SJSA1 (cell line): ENCODE measurements around the gene ERVFRD-1. TPM values are rescaled to one million over a fixed set of nuclear protein-coding genes. Genes with fewer than 3 reads are reported as not detected.
A peak's percentile ranks its signal among the peaks of the same experiment; 100 is the strongest.
"Not testable (repeated sequence)": the region's sequence is repeated elsewhere in the genome, so short reads cannot be mapped to it uniquely, and the experiment has no call there.

ENCODE experiments used
- DNase-seq, 2 experiments: peaks; one replicate each; pipeline ENCODE4 v3.0.0-alpha.2; 2015 to 2020; ENCODE audit warnings: low spot score in 2 of 2, low read depth in 1 of 2
- H3K27ac ChIP-seq: fragments of 250-450 bp; sonication (Bioruptor Pico); 2 replicates; pipeline ENCODE4 v1.5.1; 2020; ENCODE audit warnings: mild to moderate bottlenecking, moderate library complexity
- H3K27me3 ChIP-seq: fragments of 250-450 bp; sonication (Bioruptor Pico); replicated peaks from 2 replicates; pipeline ENCODE4 v1.5.1; 2020; ENCODE audit warnings: mild to moderate bottlenecking, moderate library complexity
- H3K36me3 ChIP-seq: fragments of 250-450 bp; sonication (Bioruptor Pico); 2 replicates; pipeline ENCODE4 v1.5.1; 2020; ENCODE audit warnings: mild to moderate bottlenecking
- H3K4me1 ChIP-seq: fragments of 250-450 bp; sonication (Bioruptor Pico); replicated peaks from 2 replicates; pipeline ENCODE4 v1.6.1; 2021; ENCODE audit warnings: mild to moderate bottlenecking
- H3K4me3 ChIP-seq: fragments of 250-450 bp; sonication (Bioruptor Pico); 2 replicates; pipeline ENCODE4 v1.5.1; 2020; ENCODE audit warnings: mild to moderate bottlenecking
- H3K9me3 ChIP-seq: fragments of 250-450 bp; sonication (Bioruptor Pico); replicated peaks from 2 replicates; pipeline ENCODE4 v1.5.1; 2020; ENCODE audit warnings: mild to moderate bottlenecking
- total RNA-seq: library from RNA; depleted of rRNA; stranded (reverse); fragments of >200 nt; shearing (Covaris generic); gene quantifications from 2 replicates; pipeline ENCODE4 v1.2.3, GENCODE V29; 2014

ERVFRD-1 gene
- total RNA-seq, 1 experiment from 2014 or later: not detected

GRCh38 chr6:11115808-11116536, 4.4 kb upstream of the ERVFRD-1 start:
- peak in 1 of 2 experiments; percentile 31 for DNase-seq
- not testable (repeated sequence) for H3K27ac ChIP-seq, H3K27me3 ChIP-seq, H3K36me3 ChIP-seq, H3K9me3 ChIP-seq, H3K4me3 ChIP-seq
- H3K4me1 ChIP-seq: peaks cover 10% of the 10 kb centered on the region

DNA sequence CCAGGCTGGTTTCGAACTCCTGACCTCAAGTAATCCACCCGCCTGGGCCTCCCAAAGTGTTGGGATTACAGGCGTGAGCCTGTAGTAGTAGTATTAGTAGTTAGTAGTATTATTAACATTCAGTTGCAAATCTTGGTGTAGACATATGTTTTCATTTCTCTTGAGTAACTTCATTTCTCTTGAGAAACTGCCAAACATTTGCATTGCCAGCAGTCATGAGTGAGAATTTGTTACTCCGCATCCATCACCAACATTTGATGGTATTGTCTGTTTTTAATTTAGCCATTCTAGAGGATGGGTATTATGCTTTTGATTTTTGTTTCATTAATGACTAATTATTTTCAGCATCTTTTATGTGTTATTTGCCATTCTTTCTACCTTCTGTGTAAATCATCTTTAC, 1.5 kb upstream of the ERVFRD-1 start:
- Histone ChIP-seq H3K27ac (no peak overlapping the region), H3K4me1 (no peaks in the 10 kb centered on the region), H3K4me3 (no peak overlapping the region), H3K36me3 (peaks cover under 1% of the 10 kb centered on the region; the same call in 1 of the 2 replicates), H3K27me3 (no peaks in the 10 kb centered on the region), H3K9me3 (no peaks in the 10 kb centered on the region; the same call in 1 of the 2 replicates)
- no peak for DNase-seq

- Histone ChIP-seq H3K27me3 (no peaks in the 10 kb centered on the region), H3K36me3 (peaks cover 6% of the 10 kb centered on the region; the same call in 1 of the 2 replicates), H3K27ac (no peak overlapping the region), H3K9me3 (no peaks in the 10 kb centered on the region; the same call in 1 of the 2 replicates), H3K4me1 (no peaks in the 10 kb centered on the region), H3K4me3 (no peak overlapping the region)
- no peak for DNase-seq
Measured at GRCh38 chr6:11111769-11112437, 378 bp upstream of the ERVFRD-1 start.

DNA sequence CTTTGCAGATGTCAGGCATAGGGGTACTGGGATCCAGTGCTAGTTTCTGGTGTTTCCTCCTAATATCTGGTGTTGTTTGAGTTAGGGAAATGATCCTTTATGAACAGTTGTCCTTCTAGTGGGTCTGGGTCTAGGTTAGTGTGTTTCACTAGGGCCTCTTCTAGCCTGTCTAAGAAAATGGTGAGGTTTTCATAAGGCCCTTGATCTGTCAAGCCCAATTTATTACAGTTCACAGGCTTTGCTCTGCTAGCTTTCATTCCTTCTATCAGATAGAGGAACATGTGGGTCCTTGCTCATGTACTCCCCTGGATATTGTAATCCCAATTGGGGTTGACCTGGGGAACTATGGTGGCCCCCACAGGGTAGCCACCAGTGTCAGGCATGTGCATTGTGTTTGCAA, 2.8 kb downstream of the ERVFRD-1 start:
- H3K36me3 ChIP-seq: peaks cover 16% of the 10 kb centered on the region
- H3K9me3 ChIP-seq: no peaks in the 10 kb centered on the region; the same call in 1 of the 2 replicates
- DNase-seq: no peak
- no peaks in the 10 kb centered on the region for H3K4me1 ChIP-seq
- no peak overlapping the region for H3K27ac ChIP-seq
- no peaks in the 10 kb centered on the region for H3K27me3 ChIP-seq
- no peak overlapping the region for H3K4me3 ChIP-seq

GRCh38 chr6:11103065-11103464, 8.5 kb downstream of the ERVFRD-1 start:
- Histone ChIP-seq H3K27me3 (no peaks in the 10 kb centered on the region), H3K27ac (no peak overlapping the region), H3K4me1 (no peaks in the 10 kb centered on the region), H3K9me3 (peaks cover 5% of the 10 kb centered on the region; the same call in 1 of the 2 replicates), H3K36me3 (peaks cover 40% of the 10 kb centered on the region), H3K4me3 (no peak overlapping the region)
- DNase-seq: no peak

- Histone ChIP-seq H3K9me3 (0 out of 2 replicates have a peak, but pooled peaks cover 5% of the 10 kb centered on the region), H3K4me3 (no peak overlapping the region), H3K27ac (no peak overlapping the region), H3K27me3 (no peaks in the 10 kb centered on the region), H3K4me1 (no peaks in the 10 kb centered on the region), H3K36me3 (peaks cover 33% of the 10 kb centered on the region)
- no peak for DNase-seq
Measured at GRCh38 chr6:11101417-11101816, 10.1 kb downstream of the ERVFRD-1 start.

- no peak for DNase-seq
- 0 out of 2 replicates have a peak, but pooled peaks cover 5% of the 10 kb centered on the region for H3K9me3 ChIP-seq
- peaks cover 32% of the 10 kb centered on the region for H3K36me3 ChIP-seq
Measured at GRCh38 chr6:11098004-11098403, 13.5 kb downstream of the ERVFRD-1 start.

GRCh38 chr6:11097476-11097875, 14.0 kb downstream of the ERVFRD-1 start:
- DNase-seq: no peak
- Histone ChIP-seq H3K27ac (no peak overlapping the region), H3K36me3 (peaks cover 32% of the 10 kb centered on the region), H3K27me3 (no peaks in the 10 kb centered on the region), H3K9me3 (0 out of 2 replicates have a peak, but pooled peaks cover 5% of the 10 kb centered on the region), H3K4me3 (no peak overlapping the region), H3K4me1 (peaks cover 21% of the 10 kb centered on the region)

More at GRCh38 chr6:11098004-11098403, 13.5 kb downstream of the ERVFRD-1 start:
- no peak overlapping the region for H3K27ac ChIP-seq
- no peak overlapping the region for H3K4me3 ChIP-seq
- peaks cover 16% of the 10 kb centered on the region for H3K4me1 ChIP-seq
- no peaks in the 10 kb centered on the region for H3K27me3 ChIP-seq

DNA sequence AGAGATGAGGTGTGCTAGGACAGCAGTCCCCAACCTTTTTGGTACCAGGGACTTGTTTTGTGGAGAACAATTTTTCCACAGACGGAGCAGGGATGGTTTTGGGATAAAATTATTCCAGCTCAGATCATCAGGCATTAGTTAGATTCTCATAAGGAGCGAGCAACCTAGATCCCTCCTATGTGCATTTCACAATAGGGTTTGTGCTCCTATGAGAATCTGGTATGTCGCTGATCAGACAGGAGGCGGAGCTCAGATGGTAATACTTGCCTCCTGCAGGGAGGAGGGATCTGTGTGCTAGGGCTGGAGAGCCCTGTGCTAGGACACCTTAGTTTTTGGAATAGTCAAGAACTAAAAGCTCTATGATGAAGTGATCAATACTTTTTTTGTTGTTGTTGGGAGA, 15.4 kb downstream of the ERVFRD-1 start:
- H3K27ac ChIP-seq: peak overlapping the region; percentile 97
- peaks cover 29% of the 10 kb centered on the region for H3K36me3 ChIP-seq
- no peaks in the 10 kb centered on the region for H3K27me3 ChIP-seq
- peak in 1 of 2 experiments; percentile 30 for DNase-seq
- peak overlapping the region; percentile 91; the same call in 1 of the 2 replicates for H3K4me3 ChIP-seq
- H3K9me3 ChIP-seq: 0 out of 2 replicates have a peak, but pooled peaks cover 5% of the 10 kb centered on the region
- H3K4me1 ChIP-seq: peaks cover 21% of the 10 kb centered on the region

DNA sequence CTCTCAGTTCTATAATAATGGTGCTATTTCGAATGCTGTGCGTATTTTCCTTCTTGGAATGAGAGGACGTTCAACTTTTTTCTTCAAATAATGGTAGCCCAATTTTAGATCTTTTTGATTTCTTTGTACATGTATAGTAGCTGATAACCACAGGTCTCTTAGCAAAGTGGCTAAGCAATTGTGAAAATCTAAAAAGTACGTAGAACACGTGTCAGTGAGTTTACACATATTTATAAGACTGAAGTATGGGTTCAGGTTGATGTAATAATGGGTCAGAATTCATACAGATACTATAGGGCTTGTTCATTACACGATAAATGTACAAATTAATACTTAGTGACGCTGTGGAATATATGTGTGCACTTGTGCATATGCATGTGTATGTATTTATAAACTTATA, 16.6 kb downstream of the ERVFRD-1 start:
- H3K27ac ChIP-seq: peak overlapping the region; percentile 97
- H3K9me3 ChIP-seq: no peaks in the 10 kb centered on the region
- peak overlapping the region; percentile 91 for H3K4me3 ChIP-seq
- peaks cover 19% of the 10 kb centered on the region for H3K36me3 ChIP-seq
- H3K4me1 ChIP-seq: peaks cover 21% of the 10 kb centered on the region
- no peaks in the 10 kb centered on the region for H3K27me3 ChIP-seq
- no peak for DNase-seq

DNA sequence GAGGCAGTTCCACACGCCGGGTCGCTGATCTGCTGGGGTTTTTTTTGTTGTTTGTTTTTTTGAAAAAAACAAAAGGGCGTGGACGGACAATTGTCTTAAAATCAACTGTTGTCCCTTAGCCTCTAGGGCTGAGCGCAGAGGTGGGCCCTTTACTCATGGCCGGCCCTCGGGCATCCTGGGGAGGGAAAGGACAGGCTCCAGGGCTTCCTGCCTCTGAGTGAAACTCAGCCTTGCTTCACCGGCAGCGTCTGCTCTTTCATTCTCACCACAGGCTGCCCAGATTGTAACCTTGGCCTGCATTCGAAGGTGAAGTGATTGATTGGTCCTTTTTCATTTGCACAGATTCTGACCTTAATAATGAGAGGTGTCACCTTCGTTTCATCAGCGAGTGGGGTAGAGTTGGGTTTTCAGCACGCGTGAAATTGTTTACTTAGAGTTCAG, 17.1 kb downstream of the ERVFRD-1 start:
- Histone ChIP-seq H3K4me1 (peaks cover 21% of the 10 kb centered on the region), H3K36me3 (peaks cover 14% of the 10 kb centered on the region), H3K9me3 (no peaks in the 10 kb centered on the region), H3K4me3 (peak overlapping the region; percentile 91), H3K27ac (peak overlapping the region; percentile 97), H3K27me3 (no peaks in the 10 kb centered on the region)
- peak; percentile 56 to 76 for DNase-seq

GRCh38 chr6:11093626-11094410, 17.7 kb downstream of the ERVFRD-1 start, which contains the start of gene SMIM13:
Gene SMIM13 (plus strand): TSS chr6:11093834. CDS start chr6:11094314, 480 bp downstream.
- Histone ChIP-seq H3K27me3 (no peaks in the 10 kb centered on the region), H3K4me3 (peak within 1 kb of the TSS; percentile 91), H3K36me3 (peaks cover 11% of the 10 kb centered on the region), H3K9me3 (no peaks in the 10 kb centered on the region), H3K27ac (peak within 1 kb of the TSS; percentile 97), H3K4me1 (peaks cover 21% of the 10 kb centered on the region)
- DNase-seq: peak; percentile 98

- Histone ChIP-seq H3K9me3 (no peaks in the 10 kb centered on the region), H3K27ac (peak overlapping the region; percentile 97), H3K4me1 (peaks cover 21% of the 10 kb centered on the region), H3K36me3 (peaks cover 11% of the 10 kb centered on the region), H3K4me3 (peak overlapping the region; percentile 91), H3K27me3 (no peaks in the 10 kb centered on the region)
- DNase-seq: no peak
Measured at GRCh38 chr6:11093376-11093625, 18.2 kb downstream of the ERVFRD-1 start.
